HCT116 (cell line): ENCODE data around the gene C16orf74. TPM values are rescaled to one million over a fixed set of nuclear protein-coding genes. Genes with fewer than 3 reads are reported as not detected.

ENCODE experiments used
- ATAC-seq: fragments of 200-7000 bp; cut with Tn5 transposase; 2 replicates; pipeline ENCODE4 v1.9.1; 2020; ENCODE audit warnings: mild to moderate bottlenecking, moderate library complexity
- BruUV-seq: library from RNA; stranded (reverse); fragments of 400-500 nt; replicated peaks from 2 replicates; lab custom pipeline; 2021; lab: Mats Ljungman, UMichigan
- CTCF ChIA-PET: fragments of 300-600 bp; sonication (Branson Sonifier 250); formaldehyde crosslinking; loops from one replicate; lab custom pipeline; 2021; ENCODE audit warnings: antibody characterized with exemption; lab: Charles Lee
- POLR2A ChIA-PET: fragments of 300-600, 350-600 bp; sonication (Branson Sonifier 250); formaldehyde crosslinking; loops from one replicate; lab custom pipeline; 2021; ENCODE audit warnings: antibody characterized with exemption; lab: Charles Lee
- RAD21 ChIA-PET, 2 experiments: fragments of 300-600 bp; sonication (Branson Sonifier 250); formaldehyde crosslinking; loops; one replicate each; lab custom pipeline; 2023; ENCODE audit warnings: low total read pairs in 2 of 2; ENCODE audit not compliant: uncharacterized antibody in 2 of 2, unreplicated experiment in 2 of 2, low non-redundant PET in 1 of 2; lab: Charles Lee
- DNase-seq: peaks from one replicate; pipeline ENCODE4 v3.0.0-alpha.2; 2010; ENCODE audit warnings: low read depth, low spot score
- H2AFZ ChIP-seq: fragments of 200-600 bp; shearing (Covaris generic), sonication (generic); 2 replicates; pipeline ENCODE4 v1.6.1; 2017; ENCODE audit warnings: low read depth, mixed run types, mixed read lengths, antibody characterized with exemption, low read length; ENCODE audit not compliant: poor library complexity, severe bottlenecking
- H3K27ac ChIP-seq: 2 replicates; pipeline ENCODE4 v1.5.1; 2012; ENCODE audit warnings: low read depth, low read length
- H3K27me3 ChIP-seq: fragments of 200-600 bp; sonication (generic); 2 replicates; pipeline ENCODE4 v1.6.1; 2016; ENCODE audit warnings: mixed run types, low read length, mixed read lengths; ENCODE audit not compliant: insufficient read depth
- H3K36me3 ChIP-seq, 2 experiments: fragments of 200-500 bp in 1 of 2; fragments of 200-600 bp in 1 of 2; sonication (Bioruptor generic) in 1 of 2; sonication (generic) in 1 of 2; 2 replicates each; pipeline versions ENCODE4 v1.5.1 to v1.6.1; 2014 to 2016; ENCODE audit warnings: low read length in 2 of 2, inconsistent platforms in 1 of 2, mixed read lengths in 1 of 2, mixed run types in 1 of 2; ENCODE audit not compliant: insufficient read depth in 2 of 2, control insufficient read depth in 1 of 2
- H3K4me1 ChIP-seq, 2 experiments: fragments of 200-600 bp in 1 of 2; sonication (generic) in 1 of 2; 2 replicates each; pipeline versions ENCODE4 v1.5.1 to v1.6.1; 2012 to 2017; ENCODE audit warnings: low read length in 2 of 2, inconsistent platforms in 1 of 2, mild to moderate bottlenecking in 1 of 2, mixed read lengths in 1 of 2, mixed run types in 1 of 2, moderate library complexity in 1 of 2; ENCODE audit not compliant: insufficient read depth in 2 of 2, control insufficient read depth in 1 of 2
- H3K4me2 ChIP-seq: fragments of 200-600 bp; sonication (generic); 2 replicates; pipeline ENCODE4 v1.6.1; 2017; ENCODE audit warnings: mixed run types, low read length, mixed read lengths
- H3K4me3 ChIP-seq, 2 experiments: fragments of 200-600 bp in 1 of 2; sonication (generic) in 1 of 2; replicated peaks in 1 of 2; 2 replicates each; pipeline ENCODE4 v1.5.1; 2011 to 2016; ENCODE audit warnings: low read length in 2 of 2, control low read depth in 1 of 2, low read depth in 1 of 2, mild to moderate bottlenecking in 1 of 2, mixed read lengths in 1 of 2, mixed run types in 1 of 2
- H3K79me2 ChIP-seq: fragments of 200-600 bp; sonication (generic); 2 replicates; pipeline ENCODE4 v1.6.1; 2017; ENCODE audit warnings: mild to moderate bottlenecking, mixed run types, low read length, moderate library complexity, mixed read lengths; ENCODE audit not compliant: insufficient read depth
- H3K9ac ChIP-seq: fragments of 200-600 bp; sonication (generic); 2 replicates; pipeline ENCODE4 v1.6.1; 2016; ENCODE audit warnings: low read length, mixed read lengths
- H3K9me2 ChIP-seq: fragments of 200-600 bp; sonication (generic), shearing (Covaris generic); 2 replicates; pipeline ENCODE4 v1.6.1; 2017; ENCODE audit warnings: mixed run types, mild to moderate bottlenecking, moderate library complexity; ENCODE audit not compliant: insufficient read depth
- H3K9me3 ChIP-seq, 2 experiments: fragments of 200-500 bp in 1 of 2; fragments of 200-600 bp in 1 of 2; sonication (Bioruptor generic) in 1 of 2; sonication (generic) in 1 of 2; 2 replicates each; pipeline ENCODE4 v1.6.1; 2014 to 2017; ENCODE audit warnings: low read length in 2 of 2, mixed read lengths in 2 of 2, inconsistent platforms in 1 of 2, low read depth in 1 of 2, mild to moderate bottlenecking in 1 of 2, mixed run types in 1 of 2, moderate library complexity in 1 of 2; ENCODE audit not compliant: control insufficient read depth in 1 of 2, insufficient read depth in 1 of 2
- H4K20me1 ChIP-seq: fragments of 200-600 bp; sonication (generic), shearing (Covaris generic); 2 replicates; pipeline ENCODE4 v1.6.1; 2017; ENCODE audit warnings: mixed run types, mild to moderate bottlenecking, moderate library complexity; ENCODE audit not compliant: insufficient read depth
- CBX3 ChIP-seq: IDR thresholded peaks from 2 replicates; pipeline ENCODE4 v1.6.1; 2012; ENCODE audit warnings: low read depth
- CEBPB ChIP-seq: IDR thresholded peaks from 2 replicates; pipeline ENCODE4 v1.6.1; 2012; ENCODE audit warnings: low read depth
- EGR1 ChIP-seq: IDR thresholded peaks from 2 replicates; pipeline ENCODE4 v1.6.1; 2012; ENCODE audit warnings: low read depth
- EZH2phosphoT487 ChIP-seq: fragments of 200-600 bp; IDR thresholded peaks from 2 replicates; pipeline ENCODE4 v1.6.1; 2018; ENCODE audit warnings: antibody characterized with exemption, borderline replicate concordance
- FOSL1 ChIP-seq: IDR thresholded peaks from 2 replicates; pipeline ENCODE4 v1.6.1; 2012; ENCODE audit warnings: low read depth
- POLR2A ChIP-seq: IDR thresholded peaks from 2 replicates; pipeline ENCODE4 v1.7.0; 2011; ENCODE audit warnings: borderline replicate concordance; ENCODE audit not compliant: insufficient read depth, insufficient read length; ENCODE audit errors: extremely low read depth
- POLR2AphosphoS5 ChIP-seq: IDR thresholded peaks from 2 replicates; pipeline ENCODE4 v1.6.1; 2011; ENCODE audit warnings: mild to moderate bottlenecking, low read depth, low read length, moderate library complexity
- SIN3A ChIP-seq: IDR thresholded peaks from 2 replicates; pipeline ENCODE4 v1.6.1; 2012; ENCODE audit warnings: low read depth
- SP1 ChIP-seq: IDR thresholded peaks from 2 replicates; pipeline ENCODE4 v1.6.1; 2012; ENCODE audit warnings: low read depth
- SRF ChIP-seq: IDR thresholded peaks from 2 replicates; pipeline ENCODE4 v1.6.1; 2012; ENCODE audit warnings: low read depth
- TCF7L2 ChIP-seq: IDR thresholded peaks from 2 replicates; pipeline ENCODE4 v1.7.0; 2011; ENCODE audit warnings: borderline replicate concordance, inconsistent platforms; ENCODE audit not compliant: insufficient read depth, insufficient read length; ENCODE audit errors: extremely low read depth
- YY1 ChIP-seq: IDR thresholded peaks from 2 replicates; pipeline ENCODE4 v1.6.1; 2011; ENCODE audit warnings: low read length, low read depth, moderate library complexity, mild to moderate bottlenecking; ENCODE audit not compliant: insufficient replicate concordance; ENCODE audit errors: extremely low read depth
- ZFX ChIP-seq: fragments of 450-650 bp; IDR thresholded peaks from 2 replicates; pipeline ENCODE4 v1.6.1; 2017
- ZNF274 ChIP-seq: fragments of 200-500 bp; sonication (Bioruptor generic); IDR thresholded peaks from 2 replicates; pipeline ENCODE4 v1.6.1; 2014; ENCODE audit warnings: mild to moderate bottlenecking, low read depth, low read length, inconsistent platforms
- intact Hi-C: fragments of 100-400 bp; cut with micrococcal nuclease; formaldehyde crosslinking; loops from 2 replicates; pipeline ENCODE4 v1.10.0; 2022
- total RNA-seq: library from RNA; stranded (reverse); gene quantifications from one replicate; pipeline ENCODE4 v1.2.1, GENCODE V29; 2021; ENCODE audit not compliant: unreplicated experiment
- TF ChIP-seq, protein P1 (sequence below): IDR thresholded peaks from 2 replicates; pipeline ENCODE4 v1.6.1; 2012; ENCODE audit warnings: low read depth
- TF ChIP-seq, protein P2 (sequence below): IDR thresholded peaks from 2 replicates; pipeline ENCODE4 v1.6.1; 2012
- TF ChIP-seq, protein P3 (sequence below): IDR thresholded peaks from 2 replicates; pipeline ENCODE4 v1.6.1; 2011; ENCODE audit warnings: mild to moderate bottlenecking, low read length, moderate library complexity; ENCODE audit not compliant: insufficient replicate concordance; ENCODE audit errors: extremely low read depth
- TF ChIP-seq, protein P4 (sequence below): IDR thresholded peaks from 2 replicates; pipeline ENCODE4 v1.6.1; 2012

The C16orf74 gene
- total RNA-seq, 1 experiment from 2014 or later = 30.0 TPM

DNA sequence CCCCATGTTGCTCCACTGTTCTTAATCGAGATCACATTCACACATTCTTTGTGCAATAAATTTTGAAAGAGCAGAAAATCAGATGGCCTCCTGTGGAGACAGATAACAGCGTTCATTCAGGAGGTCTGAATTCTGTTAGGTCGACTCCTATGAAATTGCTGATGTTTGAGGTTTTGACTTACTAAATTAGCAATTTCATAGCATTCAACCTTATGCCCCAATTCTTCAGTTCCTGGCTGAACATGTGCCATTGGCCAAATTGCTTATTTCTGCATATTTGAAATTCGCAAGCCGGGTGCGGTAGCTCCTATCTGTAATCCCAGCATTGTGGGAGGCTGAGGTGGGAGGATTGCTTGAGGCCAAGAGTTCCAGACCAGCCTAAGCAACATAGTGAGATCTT lies 22.1 kb upstream of the C16orf74 start:
- ChIA-PET CTCF (no interaction called here), POLR2A (no interaction called here)
- DNase-seq = no peak

More for the DNA sequence above, 22.1 kb upstream of the C16orf74 start:
- Histone ChIP-seq H3K4me1 (peaks cover 3 to 7% of the 10 kb centered on the region in 2 experiments), H3K79me2 (no peaks in the 10 kb centered on the region), H3K4me2 (no peak overlapping the region), H3K9me2 (no peaks in the 10 kb centered on the region), H3K27ac (no peak overlapping the region), H3K36me3 (peaks cover 3 to 5% of the 10 kb centered on the region in 2 experiments; a peak in 2 of 4 replicates), H3K27me3 (no peaks in the 10 kb centered on the region), H3K9ac (no peak overlapping the region), H3K4me3 (no peak overlapping the region), H2AFZ (no peak overlapping the region), H3K9me3 (no peaks in the 10 kb centered on the region), H4K20me1 (no peaks in the 10 kb centered on the region)
- TF ChIP-seq, protein P1, sequence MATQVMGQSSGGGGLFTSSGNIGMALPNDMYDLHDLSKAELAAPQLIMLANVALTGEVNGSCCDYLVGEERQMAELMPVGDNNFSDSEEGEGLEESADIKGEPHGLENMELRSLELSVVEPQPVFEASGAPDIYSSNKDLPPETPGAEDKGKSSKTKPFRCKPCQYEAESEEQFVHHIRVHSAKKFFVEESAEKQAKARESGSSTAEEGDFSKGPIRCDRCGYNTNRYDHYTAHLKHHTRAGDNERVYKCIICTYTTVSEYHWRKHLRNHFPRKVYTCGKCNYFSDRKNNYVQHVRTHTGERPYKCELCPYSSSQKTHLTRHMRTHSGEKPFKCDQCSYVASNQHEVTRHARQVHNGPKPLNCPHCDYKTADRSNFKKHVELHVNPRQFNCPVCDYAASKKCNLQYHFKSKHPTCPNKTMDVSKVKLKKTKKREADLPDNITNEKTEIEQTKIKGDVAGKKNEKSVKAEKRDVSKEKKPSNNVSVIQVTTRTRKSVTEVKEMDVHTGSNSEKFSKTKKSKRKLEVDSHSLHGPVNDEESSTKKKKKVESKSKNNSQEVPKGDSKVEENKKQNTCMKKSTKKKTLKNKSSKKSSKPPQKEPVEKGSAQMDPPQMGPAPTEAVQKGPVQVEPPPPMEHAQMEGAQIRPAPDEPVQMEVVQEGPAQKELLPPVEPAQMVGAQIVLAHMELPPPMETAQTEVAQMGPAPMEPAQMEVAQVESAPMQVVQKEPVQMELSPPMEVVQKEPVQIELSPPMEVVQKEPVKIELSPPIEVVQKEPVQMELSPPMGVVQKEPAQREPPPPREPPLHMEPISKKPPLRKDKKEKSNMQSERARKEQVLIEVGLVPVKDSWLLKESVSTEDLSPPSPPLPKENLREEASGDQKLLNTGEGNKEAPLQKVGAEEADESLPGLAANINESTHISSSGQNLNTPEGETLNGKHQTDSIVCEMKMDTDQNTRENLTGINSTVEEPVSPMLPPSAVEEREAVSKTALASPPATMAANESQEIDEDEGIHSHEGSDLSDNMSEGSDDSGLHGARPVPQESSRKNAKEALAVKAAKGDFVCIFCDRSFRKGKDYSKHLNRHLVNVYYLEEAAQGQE = no peak
- TF ChIP-seq EZH2phosphoT487 (no peak), CBX3 (no peak), TCF7L2 (no peak), POLR2A (no peak), FOSL1 (no peak), ZFX (no peak), SP1 (no peak), SIN3A (no peak), ZNF274 (no peak), SRF (no peak), POLR2AphosphoS5 (no peak), CEBPB (no peak), YY1 (no peak), EGR1 (no peak)
- TF ChIP-seq, protein P2, sequence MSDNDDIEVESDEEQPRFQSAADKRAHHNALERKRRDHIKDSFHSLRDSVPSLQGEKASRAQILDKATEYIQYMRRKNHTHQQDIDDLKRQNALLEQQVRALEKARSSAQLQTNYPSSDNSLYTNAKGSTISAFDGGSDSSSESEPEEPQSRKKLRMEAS = no peak
- TF ChIP-seq, protein P3, sequence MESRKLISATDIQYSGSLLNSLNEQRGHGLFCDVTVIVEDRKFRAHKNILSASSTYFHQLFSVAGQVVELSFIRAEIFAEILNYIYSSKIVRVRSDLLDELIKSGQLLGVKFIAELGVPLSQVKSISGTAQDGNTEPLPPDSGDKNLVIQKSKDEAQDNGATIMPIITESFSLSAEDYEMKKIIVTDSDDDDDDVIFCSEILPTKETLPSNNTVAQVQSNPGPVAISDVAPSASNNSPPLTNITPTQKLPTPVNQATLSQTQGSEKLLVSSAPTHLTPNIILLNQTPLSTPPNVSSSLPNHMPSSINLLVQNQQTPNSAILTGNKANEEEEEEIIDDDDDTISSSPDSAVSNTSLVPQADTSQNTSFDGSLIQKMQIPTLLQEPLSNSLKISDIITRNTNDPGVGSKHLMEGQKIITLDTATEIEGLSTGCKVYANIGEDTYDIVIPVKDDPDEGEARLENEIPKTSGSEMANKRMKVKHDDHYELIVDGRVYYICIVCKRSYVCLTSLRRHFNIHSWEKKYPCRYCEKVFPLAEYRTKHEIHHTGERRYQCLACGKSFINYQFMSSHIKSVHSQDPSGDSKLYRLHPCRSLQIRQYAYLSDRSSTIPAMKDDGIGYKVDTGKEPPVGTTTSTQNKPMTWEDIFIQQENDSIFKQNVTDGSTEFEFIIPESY = no peak
- TF ChIP-seq, protein P4, sequence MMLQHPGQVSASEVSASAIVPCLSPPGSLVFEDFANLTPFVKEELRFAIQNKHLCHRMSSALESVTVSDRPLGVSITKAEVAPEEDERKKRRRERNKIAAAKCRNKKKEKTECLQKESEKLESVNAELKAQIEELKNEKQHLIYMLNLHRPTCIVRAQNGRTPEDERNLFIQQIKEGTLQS = no peak
- intact Hi-C loops = no loop called here
- no peak for ATAC-seq
- RAD21 ChIA-PET = no interaction called here
- BruUV-seq = no TSS peak
